HG02571 (cell line): ENCODE data around the gene AGFG2.
"Not testable (repeated sequence)": the region's sequence is repeated elsewhere in the genome, so short reads cannot be mapped to it uniquely, and the experiment has no call there.

ENCODE experiments used
- ATAC-seq: cut with Tn5 transposase; IDR thresholded peaks from one replicate; pipeline ENCODE4 v1.9.1; 2021; ENCODE audit warnings: mild to moderate bottlenecking, moderate library complexity; ENCODE audit not compliant: unreplicated experiment

AGFG2 gene, protein sequence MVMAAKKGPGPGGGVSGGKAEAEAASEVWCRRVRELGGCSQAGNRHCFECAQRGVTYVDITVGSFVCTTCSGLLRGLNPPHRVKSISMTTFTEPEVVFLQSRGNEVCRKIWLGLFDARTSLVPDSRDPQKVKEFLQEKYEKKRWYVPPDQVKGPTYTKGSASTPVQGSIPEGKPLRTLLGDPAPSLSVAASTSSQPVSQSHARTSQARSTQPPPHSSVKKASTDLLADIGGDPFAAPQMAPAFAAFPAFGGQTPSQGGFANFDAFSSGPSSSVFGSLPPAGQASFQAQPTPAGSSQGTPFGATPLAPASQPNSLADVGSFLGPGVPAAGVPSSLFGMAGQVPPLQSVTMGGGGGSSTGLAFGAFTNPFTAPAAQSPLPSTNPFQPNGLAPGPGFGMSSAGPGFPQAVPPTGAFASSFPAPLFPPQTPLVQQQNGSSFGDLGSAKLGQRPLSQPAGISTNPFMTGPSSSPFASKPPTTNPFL

DNA sequence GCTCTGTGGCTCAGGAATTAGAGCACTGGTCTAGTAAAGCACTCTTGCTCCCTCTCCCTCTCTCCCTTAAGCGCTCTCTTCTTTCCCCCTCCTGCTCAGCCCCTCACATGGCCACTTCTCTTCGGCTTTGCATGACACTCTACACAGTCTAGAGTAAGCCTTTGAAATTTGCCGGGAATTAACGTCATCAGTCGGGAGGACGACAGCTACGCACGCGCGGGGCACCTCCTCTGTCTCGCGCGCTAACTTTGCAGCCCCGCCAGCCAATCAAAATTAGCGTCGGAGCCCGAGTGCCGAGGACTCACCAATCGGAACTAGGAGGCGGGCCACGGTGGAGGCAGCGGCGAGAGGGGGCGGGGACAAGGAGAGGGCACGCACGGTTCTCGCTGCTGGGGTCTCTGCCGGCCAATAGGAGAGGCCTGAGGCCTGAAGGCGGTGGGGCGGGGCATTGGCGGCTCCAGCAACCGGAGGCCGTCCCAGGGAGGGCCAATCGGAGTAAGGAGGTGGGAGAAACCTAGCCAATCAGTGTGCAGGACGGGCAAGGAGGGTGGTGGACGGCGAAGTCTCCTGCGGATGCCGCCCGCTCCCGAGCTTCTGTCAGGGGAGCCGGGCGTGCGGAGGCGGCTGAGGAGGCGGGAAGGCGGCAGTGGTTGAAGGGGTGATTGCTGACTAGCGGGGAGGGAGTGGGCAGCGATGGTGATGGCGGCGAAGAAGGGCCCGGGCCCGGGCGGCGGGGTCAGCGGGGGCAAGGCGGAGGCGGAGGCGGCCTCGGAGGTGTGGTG, at the start of gene AGFG2:
AGFG2 (plus strand) TSS at position 550 of the 782 bp plus-strand sequence; CDS start at position 694, 144 bp downstream.
- ATAC-seq: peak; percentile 93

DNA sequence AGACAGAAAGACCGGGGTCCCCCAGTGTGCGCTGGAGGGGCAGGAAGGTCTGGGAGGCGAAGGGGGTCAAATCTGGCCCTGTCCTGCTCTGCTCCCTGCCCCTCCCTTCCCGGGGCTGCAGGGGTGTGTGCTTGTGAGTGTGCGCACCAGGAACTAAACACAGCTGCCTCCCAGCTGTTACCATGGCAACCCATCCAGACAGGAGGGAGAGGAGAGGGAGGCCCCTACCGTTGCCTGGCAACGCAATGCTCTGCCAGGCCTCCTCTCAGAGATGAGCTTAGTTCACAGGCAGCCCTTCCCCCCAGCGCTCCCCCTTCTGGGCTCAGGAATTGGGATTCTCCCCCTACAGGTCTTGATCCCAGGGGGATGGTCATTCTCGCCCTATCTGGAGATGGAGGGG, 49.2 kb upstream of the AGFG2 start:
- no peak for ATAC-seq

DNA sequence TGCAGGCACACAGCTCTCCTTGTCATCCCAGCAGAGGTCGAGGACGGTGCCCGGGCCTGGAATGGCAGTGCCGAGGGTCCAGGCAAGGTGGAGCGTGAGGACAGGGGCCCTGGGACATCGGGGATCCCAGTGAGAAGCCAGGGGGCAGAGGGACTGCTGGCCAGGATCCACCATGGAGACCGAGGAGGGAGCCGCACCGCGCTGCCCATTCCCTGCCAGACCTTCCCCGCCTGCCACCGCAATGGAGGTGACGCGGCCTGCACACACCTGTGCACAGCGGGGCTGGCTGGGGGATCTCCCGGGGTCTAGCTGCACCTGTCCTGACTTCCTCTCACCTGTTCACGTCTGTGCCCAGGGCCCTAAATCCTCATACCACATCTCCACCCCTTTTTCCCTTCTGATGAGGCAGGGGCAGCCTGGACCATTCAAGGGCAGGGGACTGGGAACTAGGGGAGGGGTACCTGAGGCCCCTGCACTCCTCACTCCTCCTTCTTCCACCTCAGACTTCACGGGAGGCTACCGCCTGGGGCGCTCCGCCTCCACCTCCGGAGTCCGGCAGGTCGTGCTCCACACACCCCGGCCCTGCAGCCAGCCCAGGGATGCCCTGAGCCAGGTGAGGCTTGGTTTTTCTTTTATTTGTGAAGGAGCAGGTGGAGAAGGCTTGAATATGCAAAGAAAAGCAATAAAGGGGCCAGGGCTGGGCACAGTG, 48.4 kb upstream of the AGFG2 start:
- no peak for ATAC-seq

DNA sequence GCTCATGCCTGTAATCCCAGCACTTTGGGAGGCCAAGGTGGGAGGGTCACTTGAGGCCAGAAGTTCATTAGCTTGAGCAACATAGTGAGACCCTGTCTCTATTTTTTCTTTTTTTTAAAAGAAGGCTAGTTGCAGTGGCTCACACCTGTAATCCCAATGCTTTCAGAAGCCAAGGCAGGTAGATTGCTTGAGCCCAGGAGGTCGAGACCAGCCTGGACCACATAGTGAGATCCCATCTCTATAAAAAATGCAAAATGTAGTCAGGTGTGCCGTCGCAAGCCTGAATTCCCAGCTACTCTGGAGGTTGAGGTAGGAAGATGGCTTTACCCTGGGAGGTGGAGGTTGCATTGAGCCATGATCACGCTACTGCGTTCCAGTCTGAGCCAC, 47.8 kb upstream of the AGFG2 start:
- ATAC-seq: no peak

DNA sequence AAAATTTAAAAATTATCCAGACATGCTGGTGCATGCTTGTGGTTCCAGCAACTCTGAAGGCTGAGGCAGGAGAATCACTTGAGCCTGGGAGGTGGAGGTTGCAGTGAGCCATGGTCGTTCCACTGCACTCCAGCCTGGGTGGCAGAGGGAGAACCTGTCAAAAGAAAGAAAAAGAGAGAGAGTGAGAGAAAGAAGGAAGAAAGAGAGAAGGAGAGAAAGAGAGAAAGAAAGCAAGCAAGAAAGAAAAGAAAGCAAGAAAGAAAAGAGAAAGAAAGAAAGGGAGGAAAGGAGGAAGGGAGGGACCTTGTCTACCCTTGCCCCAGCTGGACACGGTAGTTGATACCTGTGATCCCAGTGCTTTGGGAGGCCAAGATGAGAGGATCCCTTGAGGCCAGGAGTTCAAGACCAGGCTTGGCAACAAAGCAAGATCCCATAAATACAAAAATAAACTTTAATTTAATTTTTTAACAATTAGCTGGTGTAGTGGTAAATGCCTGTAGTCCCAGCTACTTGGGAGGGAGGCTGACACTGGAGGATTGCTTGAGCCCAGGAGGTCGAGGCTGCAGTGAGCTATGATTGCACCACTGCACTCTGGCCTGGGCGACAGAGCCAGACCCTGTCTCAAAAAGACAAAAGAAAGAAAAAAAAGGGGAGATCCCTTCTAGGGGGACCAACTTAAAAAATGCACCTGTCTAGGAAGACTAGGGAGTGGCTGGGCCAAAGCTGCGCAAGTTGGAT, 46.1 kb upstream of the AGFG2 start:
- ATAC-seq: no peak

DNA sequence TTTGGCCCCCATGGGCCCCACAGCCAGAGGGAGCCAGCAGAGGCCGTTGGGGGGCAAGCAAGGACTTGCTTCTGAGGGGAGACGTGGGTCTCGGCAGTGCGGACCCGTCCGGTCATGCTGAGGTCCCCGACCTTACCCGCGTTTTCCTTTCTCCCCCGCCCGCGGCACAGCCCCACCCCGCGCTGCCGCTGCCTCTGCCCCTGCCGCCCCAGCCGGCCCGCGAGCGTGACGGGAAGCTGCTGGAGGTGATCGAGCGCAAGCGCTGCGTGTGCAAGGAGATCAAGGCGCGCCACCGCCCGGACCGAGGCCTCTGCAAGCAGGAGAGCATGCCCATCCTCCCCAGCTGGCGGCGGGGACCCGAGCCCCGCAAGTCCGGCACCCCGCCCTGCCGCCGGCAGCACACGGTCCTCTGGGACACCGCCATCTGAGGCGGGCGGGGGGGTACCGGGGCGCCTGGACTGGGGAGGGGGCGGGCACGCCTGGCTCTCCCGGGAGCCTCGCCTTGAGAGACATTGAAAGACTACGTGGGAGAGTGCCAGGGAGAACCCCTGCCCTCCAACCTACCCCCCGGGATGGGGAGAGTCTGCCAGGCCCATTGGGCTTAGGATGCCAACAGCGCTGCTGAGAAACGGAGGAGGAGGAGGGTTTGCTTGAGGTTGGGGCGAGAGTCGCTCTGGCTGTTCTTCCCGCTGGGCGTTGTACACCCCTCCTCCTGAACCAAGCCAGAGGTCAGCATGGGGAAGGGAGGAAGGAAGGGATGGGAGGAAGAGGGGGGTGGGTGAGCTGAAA, 45.3 kb upstream of the AGFG2 start:
- ATAC-seq: no peak

DNA sequence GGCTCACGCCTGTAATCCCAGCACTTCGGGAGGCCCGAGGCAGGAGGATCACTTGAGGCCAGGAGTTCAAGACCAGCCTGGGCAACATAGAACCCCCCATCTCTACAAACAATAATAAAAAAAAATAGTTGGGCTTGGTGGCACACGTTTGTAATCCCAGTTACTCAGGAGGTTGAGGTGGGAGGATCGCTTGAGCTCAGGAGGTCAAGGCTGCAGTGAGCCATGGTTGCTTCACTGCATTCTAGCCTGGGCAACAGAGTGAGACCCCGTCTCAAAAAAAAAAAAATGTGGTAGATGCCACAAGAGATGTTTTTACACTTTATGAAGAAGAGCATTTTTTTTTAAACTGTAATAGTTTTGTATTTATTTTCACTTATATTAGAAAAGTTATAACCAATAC, 42.5 kb upstream of the AGFG2 start:
- no peak for ATAC-seq

DNA sequence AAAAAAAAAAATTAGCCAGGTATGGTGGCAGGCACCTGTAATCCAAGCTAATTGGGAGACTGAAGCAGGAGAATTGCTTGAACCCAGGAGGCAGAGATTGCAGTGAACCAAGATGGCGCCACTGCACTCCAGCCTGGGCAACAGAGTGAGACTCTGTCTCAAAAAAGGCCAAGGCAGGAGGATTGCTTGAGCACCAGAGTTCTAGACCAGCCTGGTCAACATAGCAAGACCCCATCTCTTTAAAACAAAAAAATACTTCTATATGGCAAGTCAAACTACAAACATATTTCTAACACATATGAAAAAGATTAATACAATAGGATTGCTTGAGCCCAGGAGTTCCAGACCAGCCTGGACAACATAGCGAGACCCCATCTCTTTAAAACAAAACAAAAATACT, 38.3 kb upstream of the AGFG2 start:
- not testable (repeated sequence) for ATAC-seq

DNA sequence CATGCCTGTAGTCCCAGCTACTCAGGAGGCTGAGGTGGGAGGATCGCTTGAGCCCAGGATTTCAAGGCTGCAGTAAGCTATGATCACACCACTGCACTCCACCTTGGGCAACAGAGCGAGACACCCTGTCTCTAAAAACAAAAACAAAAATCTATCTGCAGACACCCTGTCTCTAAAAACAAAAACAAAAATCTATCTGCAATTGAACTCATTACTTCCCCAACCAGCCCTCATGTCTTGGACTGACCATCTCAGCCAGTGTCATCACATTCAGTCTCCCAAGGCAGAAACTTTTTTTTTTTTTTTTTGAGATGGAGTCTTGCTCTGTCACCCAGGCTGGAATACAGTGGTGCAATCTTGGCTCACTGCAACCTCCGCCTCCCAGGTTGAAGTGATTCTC, 35.0 kb upstream of the AGFG2 start:
- ATAC-seq: not testable (repeated sequence)

DNA sequence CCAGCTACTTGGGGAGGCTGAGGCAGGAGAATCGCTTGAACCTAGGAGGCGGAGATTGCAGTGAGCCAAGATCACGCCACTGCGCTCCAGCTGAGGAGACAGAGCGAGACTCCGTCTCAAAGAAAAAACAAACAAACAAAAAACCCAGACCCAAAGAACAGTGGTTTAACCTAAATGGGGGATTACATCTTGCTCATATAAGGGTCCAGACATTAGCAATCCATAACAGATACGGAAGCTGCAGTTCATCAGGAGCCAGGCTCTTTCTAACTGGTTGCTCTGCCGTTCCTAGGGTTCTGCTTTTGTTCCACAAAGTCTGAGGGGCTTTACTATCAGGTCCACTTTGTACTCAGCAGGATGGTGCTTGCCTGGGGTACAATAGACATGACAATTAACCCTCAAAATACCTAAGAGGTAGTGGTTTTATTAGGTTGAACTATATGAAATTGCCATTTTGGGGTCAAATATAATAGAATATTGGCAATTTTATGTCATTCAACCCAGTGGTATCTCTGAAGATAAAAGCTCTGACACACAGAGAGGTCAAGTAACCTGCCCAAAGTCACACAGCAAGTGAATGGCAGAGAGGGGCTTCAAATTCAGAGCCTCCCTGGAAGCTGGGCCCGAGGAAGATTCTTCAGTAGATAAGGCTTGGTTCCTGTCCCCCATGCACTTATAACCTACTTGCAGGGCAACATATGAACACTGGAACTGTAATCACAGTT, 34.0 kb upstream of the AGFG2 start:
- no peak for ATAC-seq

DNA sequence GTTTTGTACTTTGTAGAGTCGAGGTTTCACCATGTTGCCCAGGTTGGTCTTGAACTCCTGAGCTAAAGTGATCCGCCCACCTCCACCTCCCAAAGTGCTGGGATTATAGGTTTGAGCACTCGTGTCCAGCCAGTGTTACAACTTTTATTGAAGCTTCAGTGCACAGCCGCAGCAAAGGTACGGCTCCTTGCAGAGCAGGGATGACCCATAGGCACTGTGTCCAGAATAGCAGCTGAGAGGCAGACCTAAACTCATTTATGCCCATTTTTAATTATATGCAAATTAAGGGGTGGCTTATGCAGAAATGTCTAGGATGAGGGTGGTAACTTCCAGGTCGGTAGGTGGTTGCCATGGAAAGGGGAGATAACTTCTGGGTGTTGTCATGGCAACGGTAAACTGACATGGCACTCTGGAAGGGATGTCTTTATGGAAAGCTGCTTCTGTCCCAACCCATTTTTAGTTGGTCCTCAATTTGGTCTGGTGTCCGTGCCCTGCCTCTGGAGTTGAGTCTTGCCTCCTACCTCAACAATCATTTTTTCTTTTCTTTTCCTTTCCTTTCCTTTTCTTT, 32.6 kb upstream of the AGFG2 start:
- no peak for ATAC-seq

DNA sequence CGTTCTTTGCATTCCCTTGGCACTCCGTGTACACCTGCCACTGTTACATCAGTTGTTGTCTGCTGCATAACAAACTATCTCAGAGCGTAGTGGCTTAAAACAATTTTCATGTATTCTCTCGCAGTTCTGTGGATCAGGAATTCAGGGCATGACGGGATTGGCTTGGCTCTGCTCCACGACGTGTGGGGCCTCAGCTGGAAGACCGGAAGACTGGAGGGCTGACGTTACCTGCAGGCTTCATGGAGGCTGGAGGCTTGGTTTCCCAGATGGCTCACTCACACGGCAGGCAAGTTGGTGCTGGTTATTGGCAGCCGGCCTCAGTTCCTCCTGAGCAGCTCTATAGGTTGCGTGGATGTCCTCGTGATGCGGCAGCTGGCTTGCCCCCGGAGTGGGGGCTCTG, 29.8 kb upstream of the AGFG2 start:
- ATAC-seq: no peak

DNA sequence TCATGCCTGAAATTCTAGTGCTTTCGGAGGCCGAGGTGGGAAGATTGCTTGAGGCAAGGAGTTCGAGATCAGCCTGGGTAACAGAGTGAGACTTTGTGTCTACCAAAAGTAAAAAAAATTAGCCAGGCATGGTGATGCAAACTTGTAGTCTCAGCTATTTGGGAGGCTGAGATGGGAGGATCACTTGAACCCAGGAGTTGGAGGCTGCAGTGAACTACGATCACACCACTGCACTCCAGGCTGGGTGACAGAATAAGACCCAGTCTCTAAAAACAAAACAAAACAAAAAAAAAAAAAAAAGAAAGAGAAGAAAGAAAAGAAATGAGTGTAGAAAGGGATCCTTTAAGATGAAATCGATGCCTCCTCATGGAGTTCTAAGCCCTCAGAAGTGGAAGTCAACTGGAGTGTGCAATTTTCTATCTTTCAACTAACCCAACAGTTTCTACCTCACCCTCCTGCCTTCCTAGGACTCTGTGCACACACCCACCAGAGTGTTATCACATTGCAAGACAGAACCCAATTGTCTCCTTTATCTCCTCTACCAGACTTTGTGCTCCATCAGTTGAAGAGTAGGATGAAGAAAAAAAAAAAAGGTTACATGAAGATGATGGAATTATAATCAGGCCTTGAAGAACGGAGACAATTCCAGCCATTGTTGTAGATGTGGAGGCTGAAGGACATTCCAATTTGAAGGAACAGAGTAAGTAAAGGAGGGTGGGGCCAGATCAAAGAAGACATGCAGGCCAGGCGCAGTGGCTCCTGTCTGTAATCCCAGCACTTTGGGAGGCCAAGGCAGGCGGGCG, 28.4 kb upstream of the AGFG2 start:
- ATAC-seq: no peak

DNA sequence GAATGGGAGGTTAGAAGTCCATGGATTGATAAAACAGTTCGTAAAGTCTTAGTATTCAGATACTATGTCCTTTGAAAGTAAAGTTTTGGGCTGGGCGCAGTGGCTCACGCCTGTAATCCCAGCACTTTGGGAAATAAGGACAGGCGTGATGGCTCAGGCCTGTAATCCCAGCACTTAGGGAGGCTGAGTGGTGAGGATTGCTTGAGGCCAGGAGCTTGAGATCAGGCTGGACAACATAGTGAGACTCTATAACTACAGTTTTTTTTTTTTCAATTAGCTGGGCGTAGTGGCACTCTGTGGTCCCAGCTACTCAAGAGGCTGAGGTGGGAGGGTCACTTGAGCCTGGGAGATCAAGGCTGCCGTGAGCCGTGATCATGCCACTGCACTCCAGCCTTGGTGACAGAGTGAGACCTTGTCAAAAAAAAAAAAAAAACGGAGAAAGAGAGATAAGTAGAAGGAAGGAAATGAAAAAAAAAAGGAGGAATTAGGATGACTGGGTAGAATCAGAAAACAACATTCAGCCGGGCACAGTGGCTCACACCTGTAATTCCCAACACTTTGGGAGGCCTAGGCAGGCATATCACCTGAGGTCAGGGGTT, 25.7 kb upstream of the AGFG2 start:
- ATAC-seq: no peak

DNA sequence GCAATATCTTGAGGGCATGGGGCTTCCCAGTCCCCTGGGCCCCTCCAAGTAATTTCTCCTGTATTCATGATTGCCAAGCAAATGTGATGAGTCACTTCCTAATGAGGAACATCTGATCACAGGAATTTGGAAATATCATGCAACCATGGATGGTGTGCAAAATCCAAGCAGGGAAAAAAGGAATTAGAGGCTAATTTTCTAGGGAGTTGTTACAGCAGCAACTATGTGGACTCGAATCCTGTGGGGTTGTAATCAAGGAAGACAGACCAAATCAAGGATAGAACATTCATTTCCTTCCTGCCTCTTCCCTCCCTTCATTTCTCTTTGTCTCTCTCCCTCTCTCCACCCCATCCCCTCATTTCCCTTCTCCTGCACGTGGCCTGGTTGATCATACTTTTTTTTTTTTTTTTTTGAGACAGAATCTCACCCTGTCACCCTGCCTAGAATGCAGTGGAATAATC, 23.9 kb upstream of the AGFG2 start:
- ATAC-seq: no peak

DNA sequence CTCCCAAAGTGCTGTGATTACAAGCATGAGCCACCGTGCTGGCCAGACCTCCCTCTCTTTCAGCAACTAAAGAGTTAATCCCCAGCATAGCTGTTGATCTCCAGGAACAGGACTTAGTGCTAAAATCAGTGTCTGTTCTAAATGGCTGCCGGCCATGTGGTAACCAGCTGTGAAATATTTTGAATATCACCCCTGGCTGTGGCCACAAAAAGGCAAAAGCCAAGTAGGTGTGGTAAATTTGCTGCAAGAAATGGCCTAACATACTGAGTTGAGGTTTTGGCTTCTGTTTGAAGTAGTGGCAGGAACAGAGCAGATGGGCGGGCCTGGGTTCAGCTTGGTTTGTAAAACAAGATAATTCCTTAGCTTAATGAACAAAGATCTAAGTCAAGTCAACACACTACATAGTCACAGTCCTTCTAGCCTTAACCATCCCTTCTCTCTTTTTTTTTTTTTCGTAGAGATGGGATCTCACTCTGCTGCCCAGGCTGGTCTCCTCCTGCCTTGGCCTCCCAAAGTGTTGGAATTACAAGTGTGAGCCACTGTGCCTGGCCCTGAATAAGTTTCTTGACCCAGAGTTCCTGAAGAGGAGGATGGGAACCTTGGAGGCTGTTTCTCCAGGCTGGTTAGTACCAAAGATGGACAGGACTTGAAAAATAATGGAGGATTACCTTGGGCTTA, 22.7 kb upstream of the AGFG2 start:
- no peak for ATAC-seq

DNA sequence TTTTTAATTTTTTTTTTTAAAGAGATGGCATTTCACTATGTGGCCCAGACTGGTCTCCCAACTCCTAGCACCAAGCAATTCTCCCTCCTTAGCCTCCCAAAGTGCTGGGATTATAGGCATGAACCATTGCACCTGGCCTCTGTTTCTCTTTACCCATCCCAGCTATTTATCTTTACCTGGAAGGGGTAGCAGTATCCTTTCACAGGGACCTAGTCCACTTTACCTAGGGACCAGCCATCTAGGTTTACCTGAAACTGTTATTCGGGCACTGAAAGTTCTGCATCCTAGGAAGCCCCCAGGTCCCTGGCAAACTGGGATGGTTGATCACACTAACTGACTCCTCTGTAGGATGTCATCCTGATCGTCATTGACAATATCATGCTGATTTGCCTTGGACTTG, 21.7 kb upstream of the AGFG2 start:
- no peak for ATAC-seq
